PC-9 (cell line): Measurements from ENCODE around the gene DPH1.

Experiments used
- EZH2 ChIP-seq: fragments of 200-600 bp; sonication (generic); IDR thresholded peaks from 2 replicates; pipeline ENCODE4 v1.8.0; 2017; ENCODE audit warnings: antibody characterized with exemption, low read depth
- TF ChIP-seq, protein P1 (sequence below): fragments of 200-600 bp; sonication (generic); conservative IDR thresholded peaks from 2 replicates; pipeline ENCODE4 v1.6.1; 2017; ENCODE audit warnings: mixed run types, antibody characterized with exemption, mild to moderate bottlenecking, moderate library complexity

DNA sequence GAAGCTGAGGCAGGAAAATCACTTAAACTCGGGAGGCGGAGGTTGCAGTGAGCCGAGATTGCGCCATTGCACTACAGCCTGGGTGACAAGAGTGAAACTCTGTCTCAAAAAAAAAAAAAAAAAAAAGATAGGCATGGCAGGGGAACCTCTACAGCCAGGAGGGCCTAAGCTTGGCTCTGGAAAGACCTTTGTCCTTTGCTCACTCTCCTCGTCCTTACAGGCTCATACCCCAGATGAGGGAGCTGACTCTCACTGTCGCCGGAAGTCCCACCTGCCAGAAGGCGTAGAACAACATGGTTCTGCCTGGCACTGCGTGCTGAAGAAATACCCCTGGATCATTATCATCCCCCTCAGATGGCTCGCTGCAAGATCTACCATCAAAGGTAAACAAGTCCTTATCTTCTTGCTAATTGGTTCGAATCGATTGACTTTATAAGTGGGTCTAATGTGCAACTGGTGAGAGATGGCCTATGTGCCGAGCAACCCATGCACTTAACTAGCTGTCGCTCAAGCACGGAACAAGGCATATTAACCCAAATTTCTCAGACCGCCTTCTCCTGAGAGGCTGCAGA is 34.5 kb upstream of the DPH1 start:
- no peak for TF ChIP-seq EZH2
- TF ChIP-seq, protein P1, sequence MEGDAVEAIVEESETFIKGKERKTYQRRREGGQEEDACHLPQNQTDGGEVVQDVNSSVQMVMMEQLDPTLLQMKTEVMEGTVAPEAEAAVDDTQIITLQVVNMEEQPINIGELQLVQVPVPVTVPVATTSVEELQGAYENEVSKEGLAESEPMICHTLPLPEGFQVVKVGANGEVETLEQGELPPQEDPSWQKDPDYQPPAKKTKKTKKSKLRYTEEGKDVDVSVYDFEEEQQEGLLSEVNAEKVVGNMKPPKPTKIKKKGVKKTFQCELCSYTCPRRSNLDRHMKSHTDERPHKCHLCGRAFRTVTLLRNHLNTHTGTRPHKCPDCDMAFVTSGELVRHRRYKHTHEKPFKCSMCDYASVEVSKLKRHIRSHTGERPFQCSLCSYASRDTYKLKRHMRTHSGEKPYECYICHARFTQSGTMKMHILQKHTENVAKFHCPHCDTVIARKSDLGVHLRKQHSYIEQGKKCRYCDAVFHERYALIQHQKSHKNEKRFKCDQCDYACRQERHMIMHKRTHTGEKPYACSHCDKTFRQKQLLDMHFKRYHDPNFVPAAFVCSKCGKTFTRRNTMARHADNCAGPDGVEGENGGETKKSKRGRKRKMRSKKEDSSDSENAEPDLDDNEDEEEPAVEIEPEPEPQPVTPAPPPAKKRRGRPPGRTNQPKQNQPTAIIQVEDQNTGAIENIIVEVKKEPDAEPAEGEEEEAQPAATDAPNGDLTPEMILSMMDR = no peak
